Measurements from ENCODE around the gene AFAP1L1.
A peak's percentile ranks its signal among the peaks of the same experiment; 100 is the strongest.

The AFAP1L1 gene

GRCh38 chr5:149358294-149358651, 86.6 kb downstream of the AFAP1L1 start:
- no peak for TF ChIP-seq CTCF (IDR thresholded peaks at IDR 0.05; ENCODE audit: low read depth, low read length, missing control alignments)
- H3K27ac ChIP-seq = no peak overlapping the region
- peak overlapping the region; percentile 77 for H3K4me3 ChIP-seq (ENCODE audit: low read depth, low read length)
- in situ Hi-C loops (cut with HindIII; ENCODE audit: low pct_ligation_motif_present, low sequenced_read_pairs) = no loop called here
- DNase-seq = no peak
- H3K36me3 ChIP-seq (replicated peaks) = peaks cover 7% of the 10 kb centered on the region
- H3K27me3 ChIP-seq (replicated peaks) = no peaks in the 10 kb centered on the region

- no peak for DNase-seq
- Histone ChIP-seq H3K4me3 (ENCODE audit: low read depth, low read length) (no peak overlapping the region), H3K27ac (no peak overlapping the region), H3K27me3 (replicated peaks) (no peaks in the 10 kb centered on the region), H3K36me3 (replicated peaks) (peaks cover 6% of the 10 kb centered on the region)
- in situ Hi-C loops (cut with HindIII; ENCODE audit: low pct_ligation_motif_present, low sequenced_read_pairs) = no loop called here
- no peak for TF ChIP-seq CTCF (IDR thresholded peaks at IDR 0.05; ENCODE audit: low read depth, low read length, missing control alignments)
Measured at GRCh38 chr5:149358868-149359495, 87.3 kb downstream of the AFAP1L1 start.

- no peak overlapping the region for H3K27ac ChIP-seq
- no peak for TF ChIP-seq CTCF (IDR thresholded peaks at IDR 0.05; ENCODE audit: low read depth, low read length, missing control alignments)
- no peaks in the 10 kb centered on the region for H3K27me3 ChIP-seq (replicated peaks)
- no peak overlapping the region for H3K4me3 ChIP-seq (ENCODE audit: low read depth, low read length)
- no peak for DNase-seq
- in situ Hi-C loops (cut with HindIII; ENCODE audit: low pct_ligation_motif_present, low sequenced_read_pairs) = no loop called here
- peaks cover under 1% of the 10 kb centered on the region for H3K36me3 ChIP-seq (replicated peaks)
Measured at GRCh38 chr5:149360272-149360671, 88.6 kb downstream of the AFAP1L1 start.

- Histone ChIP-seq H3K27me3 (replicated peaks) (no peaks in the 10 kb centered on the region), H3K27ac (no peak overlapping the region), H3K4me3 (ENCODE audit: low read depth, low read length) (no peak overlapping the region), H3K36me3 (replicated peaks) (no peaks in the 10 kb centered on the region)
- in situ Hi-C loops (cut with HindIII; ENCODE audit: low pct_ligation_motif_present, low sequenced_read_pairs) = no loop called here
- no peak for TF ChIP-seq CTCF (IDR thresholded peaks at IDR 0.05; ENCODE audit: low read depth, low read length, missing control alignments)
- no peak for DNase-seq
Measured at GRCh38 chr5:149362541-149362940, 90.9 kb downstream of the AFAP1L1 start.

- Histone ChIP-seq H3K27me3 (replicated peaks) (no peaks in the 10 kb centered on the region), H3K4me3 (ENCODE audit: low read depth, low read length) (no peak overlapping the region), H3K27ac (no peak overlapping the region), H3K36me3 (replicated peaks) (no peaks in the 10 kb centered on the region)
- TF ChIP-seq CTCF (IDR thresholded peaks at IDR 0.05; ENCODE audit: low read depth, low read length, missing control alignments) = no peak
- no peak for DNase-seq
- in situ Hi-C loops (cut with HindIII; ENCODE audit: low pct_ligation_motif_present, low sequenced_read_pairs) = no loop called here
Measured at GRCh38 chr5:149363358-149363757, 91.7 kb downstream of the AFAP1L1 start.

GRCh38 chr5:149363936-149364335, 92.3 kb downstream of the AFAP1L1 start:
- H3K36me3 ChIP-seq (replicated peaks) = no peaks in the 10 kb centered on the region
- in situ Hi-C loops (cut with HindIII; ENCODE audit: low pct_ligation_motif_present, low sequenced_read_pairs) = no loop called here
- no peak overlapping the region for H3K27ac ChIP-seq
- DNase-seq = no peak
- H3K27me3 ChIP-seq (replicated peaks) = no peaks in the 10 kb centered on the region
- no peak overlapping the region for H3K4me3 ChIP-seq (ENCODE audit: low read depth, low read length)
- no peak for TF ChIP-seq CTCF (IDR thresholded peaks at IDR 0.05; ENCODE audit: low read depth, low read length, missing control alignments)
